ENCODE data around the gene GRIA4.

DNA sequence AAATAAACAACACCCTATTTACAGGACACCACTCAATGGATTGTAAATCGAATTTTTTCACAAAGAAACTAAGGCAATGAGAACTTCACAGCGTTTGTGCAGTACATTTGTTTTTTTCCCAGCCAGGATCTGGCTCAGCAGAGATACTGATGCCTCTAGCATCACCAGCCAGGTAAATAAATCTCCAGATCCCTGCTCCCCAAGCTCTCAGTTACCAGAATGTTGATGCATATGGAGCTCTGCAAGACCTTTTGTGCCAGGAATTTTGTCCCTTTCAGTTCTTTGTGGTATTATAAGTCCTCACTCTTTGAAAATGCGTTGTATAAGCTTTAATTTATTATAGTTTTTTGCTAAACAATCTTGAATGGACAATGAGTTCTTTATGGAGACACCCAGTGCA is 274.6 kb downstream of the GRIA4 start:
- TF ChIP-seq, protein P1, sequence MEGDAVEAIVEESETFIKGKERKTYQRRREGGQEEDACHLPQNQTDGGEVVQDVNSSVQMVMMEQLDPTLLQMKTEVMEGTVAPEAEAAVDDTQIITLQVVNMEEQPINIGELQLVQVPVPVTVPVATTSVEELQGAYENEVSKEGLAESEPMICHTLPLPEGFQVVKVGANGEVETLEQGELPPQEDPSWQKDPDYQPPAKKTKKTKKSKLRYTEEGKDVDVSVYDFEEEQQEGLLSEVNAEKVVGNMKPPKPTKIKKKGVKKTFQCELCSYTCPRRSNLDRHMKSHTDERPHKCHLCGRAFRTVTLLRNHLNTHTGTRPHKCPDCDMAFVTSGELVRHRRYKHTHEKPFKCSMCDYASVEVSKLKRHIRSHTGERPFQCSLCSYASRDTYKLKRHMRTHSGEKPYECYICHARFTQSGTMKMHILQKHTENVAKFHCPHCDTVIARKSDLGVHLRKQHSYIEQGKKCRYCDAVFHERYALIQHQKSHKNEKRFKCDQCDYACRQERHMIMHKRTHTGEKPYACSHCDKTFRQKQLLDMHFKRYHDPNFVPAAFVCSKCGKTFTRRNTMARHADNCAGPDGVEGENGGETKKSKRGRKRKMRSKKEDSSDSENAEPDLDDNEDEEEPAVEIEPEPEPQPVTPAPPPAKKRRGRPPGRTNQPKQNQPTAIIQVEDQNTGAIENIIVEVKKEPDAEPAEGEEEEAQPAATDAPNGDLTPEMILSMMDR (IDR thresholded peaks at IDR 0.05; ENCODE audit: insufficient read depth, low read length, poor library complexity, severe bottlenecking) = no peak
- TF ChIP-seq EZH2phosphoT487 (conservative IDR thresholded peaks at IDR 0.05; ENCODE audit: low read length) = no peak
